Karpas-422 (cell line): ENCODE data around the gene UXT. TPM values are rescaled to one million over a fixed set of nuclear protein-coding genes. Genes with fewer than 3 reads are reported as not detected.

Source experiments
- DNase-seq: peaks from one replicate; pipeline ENCODE4 v3.0.0-alpha.2; 2015
- H2AFZ ChIP-seq: fragments of 200-600 bp; sonication (generic); 2 replicates; pipeline ENCODE4 v1.6.1; 2014; ENCODE audit warnings: antibody characterized with exemption, low read length, mixed read lengths
- H3K27ac ChIP-seq: fragments of 200-600 bp; sonication (generic); 2 replicates; pipeline ENCODE4 v1.5.1; 2014; ENCODE audit warnings: mild to moderate bottlenecking, low read length, moderate library complexity
- H3K27me3 ChIP-seq: fragments of 200-600 bp; sonication (generic); 2 replicates; pipeline ENCODE4 v1.6.1; 2014; ENCODE audit warnings: low read length, mixed read lengths
- H3K36me3 ChIP-seq: fragments of 200-600 bp; sonication (generic); 2 replicates; pipeline ENCODE4 v1.6.1; 2014; ENCODE audit warnings: low read length, mixed read lengths; ENCODE audit not compliant: insufficient read depth
- H3K4me1 ChIP-seq: fragments of 200-600 bp; sonication (generic); 2 replicates; pipeline ENCODE4 v1.6.1; 2014; ENCODE audit warnings: mild to moderate bottlenecking, low read length, mixed read lengths
- H3K4me2 ChIP-seq: fragments of 200-600 bp; sonication (generic); 2 replicates; pipeline ENCODE4 v1.6.1; 2014; ENCODE audit warnings: low read length, low read depth, mild to moderate bottlenecking; ENCODE audit not compliant: poor library complexity, severe bottlenecking
- H3K4me3 ChIP-seq: fragments of 200-600 bp; sonication (generic); 2 replicates; pipeline ENCODE4 v1.5.1; 2014; ENCODE audit warnings: mild to moderate bottlenecking, antibody characterized with exemption, low read length, mixed read lengths
- H3K79me2 ChIP-seq: fragments of 200-600 bp; sonication (generic); 2 replicates; pipeline ENCODE4 v1.6.1; 2014; ENCODE audit warnings: mild to moderate bottlenecking, low read length, mixed read lengths
- H3K9ac ChIP-seq: fragments of 200-600 bp; sonication (generic); 2 replicates; pipeline ENCODE4 v1.6.0; 2014; ENCODE audit warnings: low read length
- H3K9me2 ChIP-seq: fragments of 200-600 bp; sonication (generic), shearing (Covaris generic); replicated peaks from 2 replicates; pipeline ENCODE4 v1.6.0; 2014; ENCODE audit warnings: mild to moderate bottlenecking, low read length, moderate library complexity; ENCODE audit not compliant: insufficient read depth
- H3K9me3 ChIP-seq: fragments of 300-700, 200-600 bp; sonication (generic); 2 replicates; pipeline ENCODE4 v1.6.1; 2014; ENCODE audit warnings: low read length, mixed read lengths
- H4K20me1 ChIP-seq: fragments of 200-600 bp; sonication (generic); 2 replicates; pipeline ENCODE4 v1.6.1; 2014; ENCODE audit warnings: mild to moderate bottlenecking, antibody characterized with exemption, low read length, low read depth; ENCODE audit not compliant: insufficient read depth
- total RNA-seq: library from RNA; depleted of rRNA; stranded (reverse); fragments of >200 nt; shearing (Covaris generic); gene quantifications from 2 replicates; pipeline ENCODE4 v1.2.3, GENCODE V29; 2014; ENCODE audit warnings: low replicate concordance

The UXT gene
- total RNA-seq, 1 experiment from 2014 or later, result 191 TPM

GRCh38 chrX:47645530-47645929 is 13.4 kb downstream of the UXT start:
- H3K4me3 ChIP-seq, result no peak overlapping the region
- no peaks in the 10 kb centered on the region for H3K27me3 ChIP-seq
- peaks cover 10% of the 10 kb centered on the region; the same call in 1 of the 2 replicates for H3K36me3 ChIP-seq
- no peak overlapping the region for H3K4me2 ChIP-seq
- no peak overlapping the region for H3K9ac ChIP-seq
- DNase-seq, result no peak
- H3K9me3 ChIP-seq, result no peaks in the 10 kb centered on the region
- peaks cover 48% of the 10 kb centered on the region for H3K79me2 ChIP-seq
- no peak overlapping the region for H3K27ac ChIP-seq
- peaks cover 12% of the 10 kb centered on the region for H3K4me1 ChIP-seq
- H2AFZ ChIP-seq, result no peak overlapping the region
- H3K9me2 ChIP-seq, result no peaks in the 10 kb centered on the region
- H4K20me1 ChIP-seq, result 0 out of 2 replicates have a peak, but pooled peaks cover 4% of the 10 kb centered on the region

- peaks cover 12% of the 10 kb centered on the region for H3K4me1 ChIP-seq
- H3K9me2 ChIP-seq, result no peaks in the 10 kb centered on the region
- H3K4me3 ChIP-seq, result no peak overlapping the region
- H4K20me1 ChIP-seq, result 0 out of 2 replicates have a peak, but pooled peaks cover 4% of the 10 kb centered on the region
- no peak overlapping the region for H3K9ac ChIP-seq
- H3K4me2 ChIP-seq, result no peak overlapping the region
- no peaks in the 10 kb centered on the region for H3K9me3 ChIP-seq
- no peaks in the 10 kb centered on the region for H3K27me3 ChIP-seq
- H3K27ac ChIP-seq, result no peak overlapping the region
- H3K79me2 ChIP-seq, result peaks cover 43% of the 10 kb centered on the region
- peak; percentile 81 for DNase-seq
- H2AFZ ChIP-seq, result no peak overlapping the region
- peaks cover 10% of the 10 kb centered on the region; the same call in 1 of the 2 replicates for H3K36me3 ChIP-seq
Observed at GRCh38 chrX:47644557-47645091, 14.4 kb downstream of the UXT start.

DNA sequence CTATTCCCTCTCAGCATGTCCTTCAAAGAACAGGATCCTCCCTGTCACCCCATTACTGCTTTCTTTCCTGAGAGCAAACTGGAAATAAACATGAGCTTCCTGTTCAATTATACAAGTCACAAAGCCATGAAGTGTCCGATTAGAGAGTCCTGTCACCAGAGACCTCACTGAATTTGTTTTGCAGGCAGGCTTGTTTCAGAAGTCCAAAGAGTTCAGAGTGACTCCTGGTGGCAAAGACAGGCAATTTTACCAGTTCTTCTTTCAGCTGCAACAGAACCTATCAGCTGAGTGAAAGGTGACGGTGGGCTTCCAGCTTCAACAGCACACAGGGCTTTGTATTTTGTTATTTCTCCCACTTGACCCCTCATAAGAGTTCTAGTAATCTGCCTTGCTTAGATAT is 15.1 kb downstream of the UXT start:
- Histone ChIP-seq H3K4me2 (no peak overlapping the region), H2AFZ (no peak overlapping the region), H4K20me1 (0 out of 2 replicates have a peak, but pooled peaks cover 4% of the 10 kb centered on the region), H3K36me3 (peaks cover 10% of the 10 kb centered on the region; the same call in 1 of the 2 replicates), H3K9ac (no peak overlapping the region), H3K4me3 (no peak overlapping the region), H3K27ac (no peak overlapping the region), H3K4me1 (peaks cover 7% of the 10 kb centered on the region), H3K79me2 (peaks cover 36% of the 10 kb centered on the region), H3K9me3 (no peaks in the 10 kb centered on the region), H3K27me3 (no peaks in the 10 kb centered on the region), H3K9me2 (no peaks in the 10 kb centered on the region)
- DNase-seq, result peak; percentile 55

DNA sequence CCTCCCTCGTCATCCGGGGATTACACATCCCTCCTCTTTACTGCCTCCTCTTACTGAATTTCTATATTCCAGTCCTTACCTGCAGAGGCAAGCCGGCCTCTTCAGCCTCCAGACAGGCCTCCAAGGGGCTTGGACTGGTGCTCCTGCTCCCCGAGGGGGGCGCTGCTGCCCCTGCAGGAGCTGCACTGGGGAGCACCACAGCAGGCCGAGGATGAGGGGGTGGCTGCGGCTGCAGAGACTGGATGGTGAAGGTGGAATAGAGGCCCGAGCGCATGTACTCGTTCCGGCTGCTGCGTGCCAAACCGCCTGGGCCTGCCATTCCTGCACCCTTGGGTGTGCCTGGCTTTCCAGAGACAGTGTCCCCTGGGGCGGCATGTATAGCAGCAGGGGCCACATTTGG is 20.2 kb downstream of the UXT start:
- H3K9ac ChIP-seq, result no peak overlapping the region
- H3K27ac ChIP-seq, result no peak overlapping the region
- H3K9me3 ChIP-seq, result no peaks in the 10 kb centered on the region
- H3K4me1 ChIP-seq, result no peaks in the 10 kb centered on the region
- no peak overlapping the region for H3K4me3 ChIP-seq
- DNase-seq, result no peak
- H3K27me3 ChIP-seq, result no peaks in the 10 kb centered on the region
- peaks cover 10% of the 10 kb centered on the region for H3K79me2 ChIP-seq
- no peak overlapping the region for H3K4me2 ChIP-seq
- no peaks in the 10 kb centered on the region for H3K9me2 ChIP-seq
- H4K20me1 ChIP-seq, result 0 out of 2 replicates have a peak, but pooled peaks cover 3% of the 10 kb centered on the region
- H2AFZ ChIP-seq, result no peak overlapping the region
- peaks cover 10% of the 10 kb centered on the region; the same call in 1 of the 2 replicates for H3K36me3 ChIP-seq

DNA sequence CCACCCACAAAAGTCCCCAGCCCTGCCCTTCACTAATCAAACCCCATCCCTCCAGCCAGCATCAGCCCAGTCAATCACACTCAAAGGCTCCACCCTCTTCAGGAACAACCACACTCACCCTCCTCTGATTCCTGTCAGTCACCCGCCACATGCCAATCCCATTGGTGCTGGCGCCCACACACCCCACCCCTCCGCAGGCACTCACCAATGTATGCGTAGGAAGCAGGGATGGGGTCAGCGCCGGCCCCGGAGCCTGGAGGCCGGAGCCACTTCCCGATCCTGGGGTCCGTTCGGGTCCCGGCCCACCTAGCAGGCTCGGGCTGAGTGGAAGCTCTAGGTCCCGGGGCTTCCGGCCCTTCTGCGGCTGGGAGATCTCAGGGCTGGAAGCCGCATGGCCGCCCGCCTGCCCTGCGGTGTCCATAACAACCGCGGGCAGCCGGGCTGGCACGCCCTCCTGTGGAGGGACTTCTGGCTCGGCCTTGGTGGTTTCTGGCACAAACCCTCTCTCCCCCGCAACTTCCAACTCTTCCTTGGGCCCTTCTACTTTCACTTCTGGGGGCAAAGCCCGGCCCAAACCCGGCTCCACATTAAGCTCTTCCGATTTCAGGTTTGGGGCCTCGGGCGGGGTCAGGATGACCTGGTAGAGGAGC is 21.3 kb downstream of the UXT start:
- Histone ChIP-seq H3K79me2 (no peaks in the 10 kb centered on the region), H3K9me3 (no peaks in the 10 kb centered on the region), H3K9ac (no peak overlapping the region), H3K27me3 (no peaks in the 10 kb centered on the region), H3K4me1 (no peaks in the 10 kb centered on the region), H3K4me3 (no peak overlapping the region), H3K4me2 (no peak overlapping the region), H3K9me2 (no peaks in the 10 kb centered on the region), H3K36me3 (peaks cover 5% of the 10 kb centered on the region; the same call in 1 of the 2 replicates), H2AFZ (no peak overlapping the region), H4K20me1 (no peaks in the 10 kb centered on the region), H3K27ac (no peak overlapping the region)
- DNase-seq, result no peak

DNA sequence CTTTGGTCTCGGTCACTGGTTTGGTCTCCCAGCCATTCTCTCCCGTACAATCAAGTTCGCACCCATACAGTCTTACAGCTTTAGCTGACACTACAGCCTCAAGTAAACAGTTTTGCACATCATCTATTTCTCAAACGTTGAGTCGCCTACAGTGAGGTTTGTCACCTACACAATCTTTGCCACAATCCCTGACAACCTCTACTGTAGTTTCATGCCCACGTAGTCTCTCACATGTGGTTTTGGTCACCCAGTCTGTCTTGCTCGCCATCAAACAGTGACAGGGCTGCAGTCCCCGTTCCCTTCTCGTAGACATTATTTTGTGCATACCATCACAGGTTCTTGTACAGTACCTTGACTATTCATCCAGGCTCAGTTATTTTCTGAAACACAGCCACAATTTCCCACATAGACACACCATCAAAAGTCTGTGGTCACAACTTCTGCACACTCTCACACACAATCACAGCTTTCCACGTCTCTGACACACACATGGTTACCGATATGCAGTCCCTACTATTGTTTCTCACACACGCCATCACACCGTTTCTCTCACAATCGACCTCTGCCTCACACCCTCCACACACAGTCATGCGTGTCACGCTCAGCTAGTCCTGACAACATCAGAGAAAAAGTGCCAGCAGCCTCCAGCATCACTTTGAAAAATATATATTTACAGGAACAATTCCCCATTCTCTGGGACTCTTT is 24.0 kb downstream of the UXT start:
- no peaks in the 10 kb centered on the region for H4K20me1 ChIP-seq
- H3K36me3 ChIP-seq, result no peaks in the 10 kb centered on the region
- no peak for DNase-seq
- H3K9me3 ChIP-seq, result no peaks in the 10 kb centered on the region
- no peak overlapping the region for H3K4me3 ChIP-seq
- H3K27me3 ChIP-seq, result no peaks in the 10 kb centered on the region
- no peaks in the 10 kb centered on the region for H3K9me2 ChIP-seq
- H2AFZ ChIP-seq, result no peak overlapping the region
- no peaks in the 10 kb centered on the region for H3K79me2 ChIP-seq
- H3K27ac ChIP-seq, result no peak overlapping the region
- no peak overlapping the region for H3K4me2 ChIP-seq
- H3K9ac ChIP-seq, result no peak overlapping the region
- H3K4me1 ChIP-seq, result no peaks in the 10 kb centered on the region

DNA sequence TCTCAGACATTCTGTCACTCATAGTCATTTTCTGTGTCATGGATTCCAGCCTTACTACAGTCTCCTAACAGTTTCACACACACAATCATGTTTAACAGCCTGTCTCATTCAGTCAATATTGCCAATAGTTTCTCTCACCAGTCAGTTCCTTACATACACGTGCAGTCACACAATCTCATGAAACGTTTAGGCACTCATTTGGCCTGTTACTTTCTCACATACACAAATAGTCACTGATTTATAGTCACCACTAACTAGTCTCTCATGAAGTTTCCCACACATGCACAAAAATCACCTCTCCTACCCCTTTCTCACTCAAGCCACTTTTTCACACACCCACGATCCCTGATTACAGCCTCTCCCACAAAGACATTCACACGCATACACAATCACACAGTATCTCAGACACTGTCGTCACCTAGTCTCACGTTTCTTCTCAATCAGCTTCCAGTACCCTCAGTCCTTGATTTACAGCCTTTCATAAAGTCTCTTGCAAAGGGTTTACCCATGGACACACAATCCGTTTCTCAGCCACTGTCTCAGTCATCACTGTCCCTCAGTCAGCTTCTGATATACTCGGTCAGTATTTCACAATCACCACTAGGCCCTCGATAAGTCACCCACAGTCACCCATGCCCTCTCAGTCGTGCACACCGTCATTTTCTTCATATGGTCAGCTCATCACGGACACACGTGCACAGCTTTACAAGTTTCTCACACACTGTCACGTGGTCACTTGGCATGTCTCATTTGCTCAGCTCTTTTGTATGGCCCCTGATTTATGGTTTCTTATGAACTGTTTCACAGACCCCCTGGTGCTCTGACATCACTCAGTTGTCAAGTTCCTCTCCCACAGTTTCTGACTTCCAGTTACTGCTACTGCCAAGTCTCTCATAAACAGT is 25.0 kb downstream of the UXT start:
- Histone ChIP-seq H2AFZ (no peak overlapping the region), H4K20me1 (no peaks in the 10 kb centered on the region), H3K4me2 (no peak overlapping the region), H3K9ac (no peak overlapping the region), H3K9me2 (no peaks in the 10 kb centered on the region), H3K4me1 (no peaks in the 10 kb centered on the region), H3K36me3 (no peaks in the 10 kb centered on the region), H3K27ac (no peak overlapping the region), H3K79me2 (no peaks in the 10 kb centered on the region), H3K27me3 (no peaks in the 10 kb centered on the region), H3K4me3 (no peak overlapping the region), H3K9me3 (no peaks in the 10 kb centered on the region)
- DNase-seq, result no peak
